Neural crest cell (in vitro differentiated cells): ENCODE results near the gene TSPAN18. TPM values are rescaled to one million over a fixed set of nuclear protein-coding genes. Genes with fewer than 3 reads are reported as not detected.

Source experiments
- DNase-seq: peaks from one replicate; pipeline ENCODE4 v3.0.0; 2021; ENCODE audit warnings: low read depth, mixed read lengths, low spot score
- H3K27ac Mint-ChIP-seq: one replicate; pipeline ENCODE4 v1.8.0; 2021; ENCODE audit warnings: mild to moderate bottlenecking, mixed read lengths; ENCODE audit not compliant: unreplicated experiment
- H3K27me3 Mint-ChIP-seq: 2 replicates; pipeline ENCODE4 v1.8.0; 2021; ENCODE audit warnings: low read depth, mild to moderate bottlenecking, mixed read lengths
- H3K36me3 Mint-ChIP-seq: 2 replicates; pipeline ENCODE4 v1.8.0; 2021; ENCODE audit warnings: low read depth, mild to moderate bottlenecking, mixed read lengths
- H3K4me1 Mint-ChIP-seq: 2 replicates; pipeline ENCODE4 v1.8.0; 2021; ENCODE audit warnings: mixed read lengths
- H3K4me3 Mint-ChIP-seq: one replicate; pipeline ENCODE4 v1.8.0; 2021; ENCODE audit warnings: mild to moderate bottlenecking, mixed read lengths
- H3K9me3 Mint-ChIP-seq: 2 replicates; pipeline ENCODE4 v1.8.0; 2021; ENCODE audit warnings: mixed read lengths
- CTCF ChIP-seq: fragments of 200-600 bp; sonication (generic); conservative IDR thresholded peaks from 2 replicates; pipeline ENCODE4 v1.5.0; 2021; ENCODE audit warnings: antibody characterized with exemption, mild to moderate bottlenecking
- total RNA-seq: library from RNA; stranded (reverse); gene quantifications from 2 replicates; pipeline ENCODE4 v1.2.1, GENCODE V29; 2021

The TSPAN18 gene
- total RNA-seq, 1 donor from 2014 or later = 125 TPM

DNA sequence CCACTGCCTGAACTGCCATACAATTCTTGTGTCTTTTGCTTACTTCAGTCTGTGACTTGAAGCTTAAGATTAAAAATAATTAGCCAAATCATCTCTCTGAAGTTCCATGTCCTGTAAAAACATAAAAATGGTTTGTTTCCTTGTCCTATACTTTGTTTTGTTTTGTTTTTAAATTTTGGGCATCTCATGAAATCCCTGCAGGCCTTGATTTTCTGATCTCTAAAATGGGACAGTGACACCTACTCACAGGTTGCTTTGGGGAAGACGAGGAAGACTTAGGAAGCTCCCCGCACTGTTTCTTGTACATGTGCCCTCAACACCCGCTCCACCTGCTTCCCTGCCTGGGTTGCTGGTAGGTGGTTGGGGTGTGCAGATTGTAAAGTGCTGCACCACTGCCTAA lies 38.9 kb downstream of the TSPAN18 start:
- Mint-ChIP-seq H3K27ac (no peak overlapping the region), H3K27me3 (no peaks in the 10 kb centered on the region), H3K9me3 (peaks cover 2% of the 10 kb centered on the region), H3K4me3 (no peak overlapping the region), H3K36me3 (peaks cover 33% of the 10 kb centered on the region), H3K4me1 (peaks cover 28% of the 10 kb centered on the region)
- no peak for TF ChIP-seq CTCF
- no peak for DNase-seq

DNA sequence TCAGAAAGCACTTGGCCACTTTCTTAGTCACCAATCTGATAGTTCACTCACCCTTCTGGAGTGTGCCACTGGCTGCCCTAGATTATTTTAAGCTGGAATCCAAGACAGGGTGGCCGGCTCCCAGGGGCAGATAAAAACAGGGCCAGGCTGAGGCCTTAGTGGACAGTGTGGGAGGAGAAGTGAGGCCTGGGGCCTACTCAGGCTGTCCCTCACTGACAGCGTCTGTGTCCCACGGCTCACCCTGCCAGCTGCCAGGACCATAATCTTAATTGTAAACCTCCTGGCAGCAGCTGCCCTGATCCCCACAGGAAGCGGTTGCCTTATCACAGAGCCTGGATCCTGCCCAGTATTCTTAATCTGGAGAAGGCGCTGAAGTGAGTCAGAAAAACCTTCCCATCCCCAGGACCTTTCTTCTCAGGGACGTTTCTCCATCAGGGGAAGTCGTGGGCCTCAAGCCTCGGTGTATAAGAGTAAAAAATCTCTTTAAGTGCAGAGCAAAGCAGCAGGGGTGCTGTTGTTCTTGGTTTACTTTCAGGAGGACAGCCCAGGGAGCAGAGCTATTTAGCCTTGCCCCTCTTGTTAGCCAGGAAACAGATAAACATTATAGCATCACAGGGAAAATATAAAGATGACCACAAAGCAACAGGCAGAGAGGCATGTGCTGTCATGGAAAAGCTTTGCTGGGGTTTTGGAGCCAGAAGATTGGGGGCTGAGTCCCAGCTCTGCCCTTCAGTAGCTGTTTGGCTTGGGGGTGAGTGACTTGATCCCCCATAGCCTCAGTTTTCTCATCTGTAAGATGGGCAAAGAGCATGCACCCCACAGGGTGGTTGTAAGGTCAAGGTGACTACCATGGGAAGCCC lies 39.6 kb downstream of the TSPAN18 start:
- Mint-ChIP-seq H3K27ac (peak overlapping the region; percentile 38), H3K9me3 (peaks cover 2% of the 10 kb centered on the region), H3K36me3 (peaks cover 35% of the 10 kb centered on the region), H3K27me3 (no peaks in the 10 kb centered on the region), H3K4me1 (peaks cover 22% of the 10 kb centered on the region), H3K4me3 (no peak overlapping the region)
- no peak for TF ChIP-seq CTCF
- DNase-seq = no peak

DNA sequence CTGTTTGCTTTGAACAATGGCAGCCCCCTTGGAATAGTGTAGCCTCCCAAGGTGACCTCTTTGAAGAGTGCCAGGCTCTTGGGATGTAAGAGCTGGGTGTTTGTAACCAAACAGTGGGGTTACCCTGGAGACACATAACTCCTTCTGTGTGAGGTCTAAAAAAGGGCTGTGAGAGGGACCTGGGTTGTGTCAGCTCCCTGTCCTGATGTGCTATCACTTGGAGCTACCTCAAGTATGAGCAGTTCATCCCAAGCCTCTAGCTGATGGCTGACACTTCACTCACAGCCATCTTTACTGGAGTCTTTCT lies 40.2 kb downstream of the TSPAN18 start:
- no peaks in the 10 kb centered on the region for H3K27me3 Mint-ChIP-seq
- peaks cover 2% of the 10 kb centered on the region for H3K9me3 Mint-ChIP-seq
- TF ChIP-seq CTCF = no peak
- H3K27ac Mint-ChIP-seq = no peak overlapping the region
- peaks cover 35% of the 10 kb centered on the region for H3K36me3 Mint-ChIP-seq
- no peak for DNase-seq
- H3K4me3 Mint-ChIP-seq = no peak overlapping the region
- H3K4me1 Mint-ChIP-seq = peaks cover 17% of the 10 kb centered on the region

GRCh38 chr11:44767421-44767820 lies 40.7 kb downstream of the TSPAN18 start:
- TF ChIP-seq CTCF = no peak
- H3K36me3 Mint-ChIP-seq = peaks cover 35% of the 10 kb centered on the region
- no peak overlapping the region for H3K27ac Mint-ChIP-seq
- no peak for DNase-seq
- no peak overlapping the region for H3K4me3 Mint-ChIP-seq
- H3K27me3 Mint-ChIP-seq = no peaks in the 10 kb centered on the region
- H3K9me3 Mint-ChIP-seq = peaks cover 2% of the 10 kb centered on the region
- H3K4me1 Mint-ChIP-seq = peaks cover 17% of the 10 kb centered on the region

DNA sequence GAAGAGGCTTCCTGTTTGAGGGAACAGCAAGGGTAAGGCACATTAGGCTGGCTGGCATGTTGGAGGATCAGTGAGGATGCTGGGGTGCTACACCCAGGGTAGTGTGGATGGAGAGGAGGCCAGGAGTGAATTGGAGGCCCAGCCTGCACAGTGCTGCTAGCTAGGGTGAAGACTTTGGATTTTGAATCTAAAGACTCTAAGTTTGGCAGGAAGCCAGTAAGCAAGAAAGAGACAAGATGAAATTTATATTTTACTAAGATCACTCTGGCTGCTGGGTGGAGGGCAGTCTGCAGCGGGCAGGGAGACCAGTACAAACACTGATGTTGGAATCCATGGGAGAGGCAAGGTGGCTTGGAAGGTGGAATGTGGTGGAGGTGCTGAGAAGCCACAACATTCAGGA lies 43.6 kb downstream of the TSPAN18 start:
- H3K4me1 Mint-ChIP-seq = peaks cover 29% of the 10 kb centered on the region
- peak overlapping the region; percentile 13 for H3K27ac Mint-ChIP-seq
- H3K4me3 Mint-ChIP-seq = no peak overlapping the region
- peaks cover 35% of the 10 kb centered on the region for H3K36me3 Mint-ChIP-seq
- no peak for DNase-seq
- H3K9me3 Mint-ChIP-seq = peaks cover 2% of the 10 kb centered on the region
- no peaks in the 10 kb centered on the region for H3K27me3 Mint-ChIP-seq
- TF ChIP-seq CTCF = no peak
